Measurements from ENCODE around the gene RIN1. TPM values are rescaled to one million over a fixed set of nuclear protein-coding genes. Genes with fewer than 3 reads are reported as not detected.

RIN1 gene
- polyA plus RNA-seq, 1 of the 3 experiments (the other 2 are of a cell fraction), result 16.9 TPM

DNA sequence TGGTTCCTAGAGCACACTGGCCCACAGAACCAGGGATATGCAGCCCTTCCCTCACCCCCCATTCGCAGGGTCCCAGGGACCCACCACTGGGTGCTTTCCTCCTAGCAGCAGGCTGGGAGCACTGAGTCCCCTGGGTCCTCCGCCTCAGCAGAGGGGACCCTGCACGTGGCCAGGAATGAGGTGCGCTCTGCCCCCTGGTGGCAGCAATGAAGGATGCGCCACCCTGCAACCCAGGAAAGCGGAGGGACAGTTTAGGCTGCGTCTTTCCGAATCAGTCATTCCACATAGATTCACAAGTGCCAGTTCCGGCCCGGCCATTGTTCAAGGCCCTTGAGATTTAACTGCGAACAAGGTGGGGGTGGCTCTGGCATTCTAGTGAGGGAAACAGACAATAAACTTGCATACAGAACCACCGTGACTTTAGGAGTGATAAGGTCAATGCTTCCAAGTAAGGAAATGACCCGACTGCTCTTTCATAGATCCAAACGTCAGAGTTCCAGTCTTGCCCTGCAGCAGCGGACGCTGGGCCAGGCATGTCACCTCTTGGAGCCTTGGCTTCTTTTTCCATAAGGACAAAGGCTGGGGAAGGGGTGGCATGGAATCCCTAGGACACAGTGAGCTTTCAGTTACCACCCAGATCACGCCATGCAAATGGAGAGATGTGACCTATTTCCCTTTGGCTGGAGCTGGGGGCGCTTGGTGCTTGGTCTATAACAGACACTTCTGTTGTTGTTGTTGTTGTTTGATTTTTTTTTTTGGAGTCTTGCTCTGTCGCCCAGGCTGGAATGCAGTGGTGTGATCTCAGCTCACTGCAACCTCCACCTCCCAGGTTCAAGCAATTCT is 7.7 kb downstream of the RIN1 start:
- Histone ChIP-seq H3K4me1 (ENCODE audit: control insufficient read depth in 1 of 2, insufficient read depth in 2 of 2, low read depth in 1 of 2, low read length in 1 of 2) (peaks cover 28 to 36% of the 10 kb centered on the region in 2 experiments; a peak in 3 of 4 replicates), H3K79me2 (ENCODE audit: insufficient read depth) (no peaks in the 10 kb centered on the region), H3K9me2 (no peaks in the 10 kb centered on the region), H3K36me3 (replicated peaks in 1 of 2; ENCODE audit: control insufficient read depth in 1 of 2, insufficient read depth in 2 of 2, low read length in 1 of 2) (peaks cover 7 to 17% of the 10 kb centered on the region in 2 experiments), H3K4me2 (peak overlapping the region; percentile 31; the same call in 1 of the 2 replicates), H3F3A (replicated peaks; ENCODE audit: insufficient read depth) (peaks cover 9% of the 10 kb centered on the region), H3K4me3 (ENCODE audit: low read depth in 2 of 2, low read length in 1 of 2) (peak overlapping the region in 1 of 2 experiments; percentile 21; a peak in 1 of 4 replicates), H3K9me3 (no peaks in the 10 kb centered on the region), H2AFZ (ENCODE audit: low read depth) (peak overlapping the region; percentile 26; the same call in 1 of the 2 replicates), H4K20me1 (ENCODE audit: insufficient read depth) (no peaks in the 10 kb centered on the region), H3K27ac (ENCODE audit: low read depth in 2 of 2, low read length in 1 of 2) (peak overlapping the region; percentile 13 to 80; a peak in 3 of 4 replicates), H3K27me3 (ENCODE audit: insufficient read depth) (no peaks in the 10 kb centered on the region), H3K9ac (peak overlapping the region; percentile 15; the same call in 1 of the 2 replicates)
- 26% methylated on average over 19 of the region's 19 CpGs for WGBS (ENCODE audit: low lambda C conversion rate)
- CTCF ChIA-PET, result interaction anchor here (0.8 to 8.8 kb wide), 6 partner anchors 9 to 110 kb away, joined by 3 to 280 read pairs (median 5); partner anchors contain the start of genes CD248 and MRPL11
- POLR2A ChIA-PET, result interaction anchor here (1.1 to 2.3 kb wide), 2 partner anchors 16 to 17 kb away, joined by 5 to 12 read pairs; no protein-coding TSS in a partner anchor
- peak; percentile 93 for DNase-seq
- no peak for TF ChIP-seq TCF12 (IDR thresholded peaks at IDR 0.05)
- TF ChIP-seq ZBTB33 (IDR thresholded peaks at IDR 0.05; ENCODE audit: borderline replicate concordance, low read depth), result no peak
- TF ChIP-seq FOSL2 (IDR thresholded peaks at IDR 0.05; ENCODE audit: borderline replicate concordance, low read depth), result no peak
- 0 out of 2 replicates have a peak, but pooled peaks have one; percentile 31 for TF ChIP-seq USF2 (IDR thresholded peaks at IDR 0.05; ENCODE audit: borderline replicate concordance, low read depth, low read length)
- TF ChIP-seq RAD21 (IDR thresholded peaks at IDR 0.05; ENCODE audit: low read length), result peak; percentile 88
- TF ChIP-seq ELF1 (IDR thresholded peaks at IDR 0.05), result no peak
- TF ChIP-seq SMC3 (IDR thresholded peaks at IDR 0.05; ENCODE audit: low read depth, low read length), result peak; percentile 97
- TF ChIP-seq REST (IDR thresholded peaks at IDR 0.05; ENCODE audit: low read depth, low read length), result no peak; the same call in 1 of the 2 replicates
- TF ChIP-seq FOXJ3 (CRISPR knock-in tag; IDR thresholded peaks at IDR 0.05), result no peak
- TF ChIP-seq GATA2 (CRISPR knock-in tag; IDR thresholded peaks at IDR 0.05), result no peak
- TF ChIP-seq EP300 (IDR thresholded peaks at IDR 0.05; ENCODE audit: borderline replicate concordance in 1 of 2, low read depth in 1 of 2, low read length in 1 of 2), result no peak
- 0 out of 2 replicates have a peak, but pooled peaks have one; percentile 41 for TF ChIP-seq TEAD4 (IDR thresholded peaks at IDR 0.05; ENCODE audit: borderline replicate concordance, insufficient read depth)
- TF ChIP-seq NRF1 (IDR thresholded peaks at IDR 0.05; ENCODE audit: low read depth, low read length), result no peak; the same call in 1 of the 2 replicates
- peak; percentile 63 for TF ChIP-seq CHD2 (IDR thresholded peaks at IDR 0.05; ENCODE audit: low read length, partially characterized antibody)
- TF ChIP-seq TAF1 (IDR thresholded peaks at IDR 0.05; ENCODE audit: borderline replicate concordance, low read depth, low read length), result no peak
- TF ChIP-seq IRF3 (IDR thresholded peaks at IDR 0.05; ENCODE audit: low read depth, low read length), result no peak
- no peak; the same call in 1 of the 2 replicates for TF ChIP-seq RCOR1 (IDR thresholded peaks at IDR 0.05; ENCODE audit: low read length)
- TF ChIP-seq CTCF (IDR thresholded peaks at IDR 0.05), result peak; percentile 94
- TF ChIP-seq MXI1 (IDR thresholded peaks at IDR 0.05; ENCODE audit: low read depth, low read length), result peak; percentile 91
- TF ChIP-seq POLR2AphosphoS5 (IDR thresholded peaks at IDR 0.05; ENCODE audit: low read depth, low read length), result no peak
- TF ChIP-seq RFX5 (IDR thresholded peaks at IDR 0.05; ENCODE audit: low read length), result no peak

All from SK-N-SH (cell line).